Measurements from ENCODE around the gene GALR3. TPM values are rescaled to one million over a fixed set of nuclear protein-coding genes. Genes with fewer than 3 reads are reported as not detected.
A peak's percentile ranks its signal among the peaks of the same experiment; 100 is the strongest.
"Not testable (repeated sequence)": the region's sequence is repeated elsewhere in the genome, so short reads cannot be mapped to it uniquely, and the experiment has no call there.

Gene GALR3
- total and polyA plus RNA-seq, 2 experiments from 2014 or later, result 0.29 TPM; not detected in 1

- no peak for DNase-seq (ENCODE audit: low spot score)
- H3K4me3 ChIP-seq, result no peak overlapping the region
- H3K9me2 ChIP-seq (replicated peaks; ENCODE audit: insufficient read depth), result no peaks in the 10 kb centered on the region
- H3K27me3 ChIP-seq, result no peaks in the 10 kb centered on the region
- no peak overlapping the region for H2AFZ ChIP-seq
- no peaks in the 10 kb centered on the region for H3K79me2 ChIP-seq
- H3K9me3 ChIP-seq (ENCODE audit: low read depth), result no peaks in the 10 kb centered on the region
- H3K4me2 ChIP-seq, result no peak overlapping the region
- 63% methylated on average over 14 of the region's 14 CpGs for WGBS (ENCODE audit: low lambda C conversion rate, missing lambda C conversion rate)
- TF ChIP-seq EZH2phosphoT487 (IDR thresholded peaks at IDR 0.05; ENCODE audit: low read depth, severe bottlenecking, unreplicated experiment) (no peak), EZH2 (IDR thresholded peaks at IDR 0.05; ENCODE audit: borderline replicate concordance) (no peak)
- TF ChIP-seq, protein P1, sequence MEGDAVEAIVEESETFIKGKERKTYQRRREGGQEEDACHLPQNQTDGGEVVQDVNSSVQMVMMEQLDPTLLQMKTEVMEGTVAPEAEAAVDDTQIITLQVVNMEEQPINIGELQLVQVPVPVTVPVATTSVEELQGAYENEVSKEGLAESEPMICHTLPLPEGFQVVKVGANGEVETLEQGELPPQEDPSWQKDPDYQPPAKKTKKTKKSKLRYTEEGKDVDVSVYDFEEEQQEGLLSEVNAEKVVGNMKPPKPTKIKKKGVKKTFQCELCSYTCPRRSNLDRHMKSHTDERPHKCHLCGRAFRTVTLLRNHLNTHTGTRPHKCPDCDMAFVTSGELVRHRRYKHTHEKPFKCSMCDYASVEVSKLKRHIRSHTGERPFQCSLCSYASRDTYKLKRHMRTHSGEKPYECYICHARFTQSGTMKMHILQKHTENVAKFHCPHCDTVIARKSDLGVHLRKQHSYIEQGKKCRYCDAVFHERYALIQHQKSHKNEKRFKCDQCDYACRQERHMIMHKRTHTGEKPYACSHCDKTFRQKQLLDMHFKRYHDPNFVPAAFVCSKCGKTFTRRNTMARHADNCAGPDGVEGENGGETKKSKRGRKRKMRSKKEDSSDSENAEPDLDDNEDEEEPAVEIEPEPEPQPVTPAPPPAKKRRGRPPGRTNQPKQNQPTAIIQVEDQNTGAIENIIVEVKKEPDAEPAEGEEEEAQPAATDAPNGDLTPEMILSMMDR (IDR thresholded peaks at IDR 0.05; ENCODE audit: poor library complexity), result no peak
- no peaks in the 10 kb centered on the region for H4K20me1 ChIP-seq (ENCODE audit: insufficient read depth, poor library complexity, severe bottlenecking)
- no peaks in the 10 kb centered on the region for H3K36me3 ChIP-seq (replicated peaks; ENCODE audit: insufficient read depth, low read depth)
- H3K27ac ChIP-seq, result no peak overlapping the region
- peaks cover 2% of the 10 kb centered on the region for H3K4me1 ChIP-seq (ENCODE audit: insufficient read depth)
Measured at GRCh38 chr22:37797874-37798500, 25.2 kb upstream of the GALR3 start.

GRCh38 chr22:37799979-37800378 is 23.2 kb upstream of the GALR3 start:
- H3K4me2 ChIP-seq; H2AFZ ChIP-seq; H3K27ac ChIP-seq; H3K4me3 ChIP-seq; DNase-seq (ENCODE audit: low spot score); H3K27me3 ChIP-seq; H3K9me3 ChIP-seq (ENCODE audit: low read depth); H3K79me2 ChIP-seq; H3K9me2 ChIP-seq (replicated peaks; ENCODE audit: insufficient read depth); H3K36me3 ChIP-seq (replicated peaks; ENCODE audit: insufficient read depth, low read depth); H4K20me1 ChIP-seq (ENCODE audit: insufficient read depth, poor library complexity, severe bottlenecking): not testable (repeated sequence)
- H3K4me1 ChIP-seq (ENCODE audit: insufficient read depth), result peaks cover 15% of the 10 kb centered on the region
- 96% methylated on average over 8 of the region's 9 CpGs for WGBS (ENCODE audit: low lambda C conversion rate, missing lambda C conversion rate)

- Histone ChIP-seq H3K9me3 (ENCODE audit: low read depth) (no peaks in the 10 kb centered on the region), H3K27ac (peak overlapping the region; percentile 67), H3K4me2 (peak overlapping the region; percentile 93), H3K4me1 (ENCODE audit: insufficient read depth) (peaks cover 19% of the 10 kb centered on the region), H3K4me3 (peak overlapping the region; percentile 81), H4K20me1 (ENCODE audit: insufficient read depth, poor library complexity, severe bottlenecking) (peaks cover 7% of the 10 kb centered on the region), H3K9me2 (replicated peaks; ENCODE audit: insufficient read depth) (no peaks in the 10 kb centered on the region), H3K36me3 (replicated peaks; ENCODE audit: insufficient read depth, low read depth) (no peaks in the 10 kb centered on the region), H2AFZ (peak overlapping the region; percentile 74), H3K79me2 (peaks cover 17% of the 10 kb centered on the region), H3K27me3 (no peaks in the 10 kb centered on the region)
- DNase-seq (ENCODE audit: low spot score), result peak; percentile 65
- TF ChIP-seq EZH2phosphoT487 (IDR thresholded peaks at IDR 0.05; ENCODE audit: low read depth, severe bottlenecking, unreplicated experiment), result no peak
- TF ChIP-seq, protein P1 (IDR thresholded peaks at IDR 0.05; ENCODE audit: poor library complexity), result no peak
- no peak for TF ChIP-seq EZH2 (IDR thresholded peaks at IDR 0.05; ENCODE audit: borderline replicate concordance)
- 4% methylated on average over 13 of the region's 13 CpGs for WGBS (ENCODE audit: low lambda C conversion rate, missing lambda C conversion rate)
Measured at GRCh38 chr22:37801946-37802309, 21.3 kb upstream of the GALR3 start.

DNA sequence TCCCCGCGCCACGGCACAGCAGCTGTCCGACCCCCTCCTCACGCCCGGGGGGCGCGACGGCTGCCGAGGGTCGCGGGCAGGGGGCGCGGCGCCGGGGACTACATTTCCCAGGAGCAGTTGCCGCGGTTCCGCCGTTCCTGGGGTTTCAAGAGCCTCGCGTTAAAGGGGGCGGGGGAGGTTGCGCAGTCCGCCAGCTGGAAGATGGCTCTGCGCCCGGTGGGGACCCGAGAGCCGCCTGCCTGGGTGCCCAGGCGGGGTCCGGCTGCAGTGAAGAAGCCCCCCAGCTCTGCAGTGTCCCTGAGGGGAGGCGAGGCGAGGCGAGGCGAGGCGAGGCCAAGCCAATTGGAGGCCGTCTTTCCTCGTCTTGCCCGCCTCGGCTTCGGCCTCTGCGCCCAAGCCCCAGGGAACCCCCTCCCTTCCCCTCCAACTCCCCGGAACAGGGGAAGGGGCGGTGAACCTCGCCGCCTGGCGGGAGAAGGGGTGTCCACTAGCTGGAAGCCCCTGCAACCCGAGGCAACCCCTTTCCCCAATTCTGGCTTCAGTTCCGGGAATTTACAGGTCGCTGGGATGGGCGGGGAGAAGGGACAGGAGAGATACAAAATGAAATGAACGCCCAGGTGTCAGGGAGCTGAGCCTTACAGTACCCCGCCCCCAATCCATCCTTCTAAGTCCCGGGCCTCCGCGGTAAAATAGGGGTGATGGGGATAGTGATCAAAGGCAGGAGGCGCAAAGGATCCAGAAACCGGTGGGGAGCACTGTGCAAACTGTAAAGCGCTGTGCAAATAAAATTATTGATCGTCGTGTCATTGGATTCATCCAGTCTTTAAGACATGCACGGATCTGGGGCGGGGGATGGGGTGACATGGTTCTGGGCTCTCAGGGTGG is 20.6 kb upstream of the GALR3 start:
- Histone ChIP-seq H3K27me3 (no peaks in the 10 kb centered on the region), H3K4me3 (peak overlapping the region; percentile 81), H3K36me3 (replicated peaks; ENCODE audit: insufficient read depth, low read depth) (no peaks in the 10 kb centered on the region), H3K27ac (peak overlapping the region; percentile 67), H3K79me2 (peaks cover 20% of the 10 kb centered on the region), H4K20me1 (ENCODE audit: insufficient read depth, poor library complexity, severe bottlenecking) (peaks cover 7% of the 10 kb centered on the region), H3K4me1 (ENCODE audit: insufficient read depth) (peaks cover 19% of the 10 kb centered on the region), H3K9me2 (replicated peaks; ENCODE audit: insufficient read depth) (no peaks in the 10 kb centered on the region), H3K4me2 (peak overlapping the region; percentile 93), H3K9me3 (ENCODE audit: low read depth) (no peaks in the 10 kb centered on the region), H2AFZ (peak overlapping the region; percentile 74)
- peak; percentile 84 for DNase-seq (ENCODE audit: low spot score)
- 2% methylated on average over 49 of the region's 63 CpGs for WGBS (ENCODE audit: low lambda C conversion rate, missing lambda C conversion rate)
- no peak for TF ChIP-seq EZH2 (IDR thresholded peaks at IDR 0.05; ENCODE audit: borderline replicate concordance)
- TF ChIP-seq, protein P1 (IDR thresholded peaks at IDR 0.05; ENCODE audit: poor library complexity), result peak; percentile 12
